GM12873 (cell line): ENCODE data around the gene RHEB.

Source experiments
- CTCF ChIP-seq: IDR thresholded peaks from 2 replicates; pipeline ENCODE4 v1.5.1; 2012; ENCODE audit warnings: low read depth, mild to moderate bottlenecking, moderate library complexity, low read length, control low read depth; ENCODE audit not compliant: insufficient read depth; ENCODE audit errors: missing control alignments

Gene RHEB

GRCh38 chr7:151513133-151513532 is 6.6 kb downstream of the RHEB start:
- no peak for TF ChIP-seq CTCF

- TF ChIP-seq CTCF: no peak
Measured at GRCh38 chr7:151512353-151512752, 7.3 kb downstream of the RHEB start.

GRCh38 chr7:151511946-151512345 is 7.7 kb downstream of the RHEB start:
- no peak for TF ChIP-seq CTCF

GRCh38 chr7:151511270-151511669 is 8.4 kb downstream of the RHEB start:
- TF ChIP-seq CTCF: no peak

- TF ChIP-seq CTCF: no peak
Measured at GRCh38 chr7:151509670-151510333, 9.9 kb downstream of the RHEB start.

- TF ChIP-seq CTCF: no peak
Measured at GRCh38 chr7:151508991-151509390, 10.7 kb downstream of the RHEB start.

GRCh38 chr7:151507806-151508205 is 11.9 kb downstream of the RHEB start:
- TF ChIP-seq CTCF: no peak
